K562 (cell line): ENCODE data around the gene ZNF32. TPM values are rescaled to one million over a fixed set of nuclear protein-coding genes. Genes with fewer than 3 reads are reported as not detected.
A peak's percentile ranks its signal among the peaks of the same experiment; 100 is the strongest.

ENCODE experiments used
- ATAC-seq: fragments of 200-7000 bp; cut with Tn5 transposase; 3 replicates; pipeline ENCODE4 v1.9.1; 2020; ENCODE audit warnings: moderate library complexity
- BruUV-seq: library from RNA; stranded (reverse); fragments of 400-500 nt; replicated peaks from 2 replicates; lab custom pipeline; 2021; lab: Mats Ljungman, UMichigan
- CTCF ChIA-PET: fragments of 300-600 bp; formaldehyde crosslinking; extraction: SDS; loops from one replicate; lab custom pipeline; 2021; ENCODE audit warnings: low intra/inter-chr PET ratio; lab: Yijun Ruan, JAX
- POLR2A ChIA-PET: fragments of 300-600, 350-650 bp; sonication (Branson Sonifier 250); formaldehyde crosslinking; extraction: SDS; loops from one replicate; lab custom pipeline; 2021; ENCODE audit warnings: antibody characterized with exemption, inconsistent platforms; lab: Yijun Ruan, JAX
- DNase-seq, 4 experiments: peaks; one replicate each; pipeline versions ENCODE4 v3.0.0 to v3.0.0-alpha.2; 2011 to 2018; ENCODE audit warnings: low spot score in 3 of 4, mixed read lengths in 3 of 4; ENCODE audit errors: extremely low read depth in 1 of 4
- FAIRE-seq: peaks from 2 replicates; lab custom pipeline; 2011; peaks lifted over from hg19 to GRCh38; lab: Jason Lieb, UNC
- H2AFZ ChIP-seq: 2 replicates; pipeline ENCODE4 v1.6.0; 2011; ENCODE audit warnings: low read depth, low read length, control low read depth, inconsistent platforms
- H3K27ac ChIP-seq: fragments of 200-600 bp; 3 replicates; pipeline ENCODE4 v1.8.0; 2011; ENCODE audit warnings: low read depth, mild to moderate bottlenecking, control low read depth, inconsistent platforms, low read length, moderate library complexity, mixed read lengths; ENCODE audit errors: extremely low read depth
- H3K27me3 ChIP-seq, 2 experiments: fragments of 300-600 bp in 1 of 2; 2 replicates in 1 of 2; 3 replicates in 1 of 2; pipeline versions ENCODE4 v1.6.0 to v1.8.0; 2011; ENCODE audit warnings: inconsistent platforms in 2 of 2, low read length in 2 of 2, mild to moderate bottlenecking in 1 of 2, mixed read lengths in 1 of 2, moderate library complexity in 1 of 2; ENCODE audit not compliant: control insufficient read depth in 2 of 2, insufficient read depth in 2 of 2
- H3K36me3 ChIP-seq: fragments of 300-600 bp; 3 replicates; pipeline ENCODE4 v1.8.0; 2011; ENCODE audit warnings: mild to moderate bottlenecking, low read length, inconsistent platforms; ENCODE audit not compliant: control insufficient read depth, insufficient read depth
- H3K4me1 ChIP-seq, 2 experiments: fragments of 200-600 bp in 1 of 2; replicated peaks in 1 of 2; 2 replicates in 1 of 2; 3 replicates in 1 of 2; pipeline versions ENCODE4 v1.5.1 to v1.8.0; 2011; ENCODE audit warnings: inconsistent platforms in 2 of 2, low read length in 2 of 2, mild to moderate bottlenecking in 1 of 2, mixed read lengths in 1 of 2, moderate library complexity in 1 of 2; ENCODE audit not compliant: control insufficient read depth in 2 of 2, insufficient read depth in 2 of 2
- H3K4me2 ChIP-seq: 2 replicates; pipeline ENCODE4 v1.6.1; 2011; ENCODE audit warnings: low read length, control low read depth, inconsistent platforms, mixed read lengths; ENCODE audit not compliant: insufficient read depth
- H3K4me3 ChIP-seq: fragments of 200-600 bp; sonication (generic), shearing (Covaris generic); 2 replicates; pipeline ENCODE4 v1.5.1; 2016; ENCODE audit warnings: control low read depth, inconsistent platforms
- H3K79me2 ChIP-seq: fragments of 200-600 bp; 3 replicates; pipeline ENCODE4 v1.8.0; 2011; ENCODE audit warnings: low read length, inconsistent platforms; ENCODE audit not compliant: control insufficient read depth, insufficient read depth
- H3K9ac ChIP-seq, 2 experiments: 2 replicates each; pipeline versions ENCODE4 v1.6.0 to v1.6.1; 2011; ENCODE audit warnings: low read depth in 2 of 2, low read length in 2 of 2, control low read depth in 1 of 2, inconsistent platforms in 1 of 2, mild to moderate bottlenecking in 1 of 2, mixed read lengths in 1 of 2; ENCODE audit not compliant: insufficient read depth in 1 of 2
- H3K9me1 ChIP-seq: one replicate; pipeline ENCODE4 v1.6.0; 2011; ENCODE audit warnings: inconsistent platforms, mild to moderate bottlenecking, low read length, moderate library complexity; ENCODE audit not compliant: control insufficient read depth, insufficient read depth
- H3K9me3 ChIP-seq: replicated peaks from 2 replicates; pipeline ENCODE4 v1.5.1; 2011; ENCODE audit warnings: low read depth, low read length, inconsistent platforms; ENCODE audit not compliant: control insufficient read depth, insufficient read depth
- H4K20me1 ChIP-seq: replicated peaks from 2 replicates; pipeline ENCODE4 v1.6.1; 2011; ENCODE audit warnings: low read length, inconsistent platforms, mixed read lengths; ENCODE audit not compliant: control insufficient read depth, insufficient read depth
- ELF1 ChIP-seq: fragments of 200-800 bp; sonication (Bioruptor generic); IDR thresholded peaks from 2 replicates; pipeline ENCODE4 v1.6.1; 2016; ENCODE audit warnings: missing genetic modification characterization, missing compliant biosample characterization
- FOXK1 ChIP-seq: sonication (generic); formaldehyde crosslinking; IDR thresholded peaks from 2 replicates; pipeline ENCODE4 v1.8.0; 2022; ENCODE audit warnings: missing genetic modification reagents, mild to moderate bottlenecking, borderline replicate concordance
- HDAC2 ChIP-seq: fragments of 450-650 bp; IDR thresholded peaks from 2 replicates; pipeline ENCODE4 v1.6.1; 2016; ENCODE audit warnings: mild to moderate bottlenecking
- HNRNPLL ChIP-seq: fragments of 200-400 bp; formaldehyde crosslinking; IDR thresholded peaks from 2 replicates; pipeline ENCODE4 v1.6.1; 2017; ENCODE audit warnings: low read length, low read depth, mild to moderate bottlenecking; ENCODE audit not compliant: poor library complexity, severe bottlenecking
- JUND ChIP-seq, 2 experiments: IDR thresholded peaks; 2 replicates in 1 of 2; 3 replicates in 1 of 2; pipeline ENCODE4 v1.6.1; 2011; ENCODE audit warnings: borderline replicate concordance in 2 of 2, low read depth in 2 of 2, low read length in 2 of 2, improper control_type of control experiment in 1 of 2, missing biosample characterization in 1 of 2, missing genetic modification characterization in 1 of 2, missing genetic modification reagents in 1 of 2
- L3MBTL2 ChIP-seq: fragments of 450-650 bp; IDR thresholded peaks from 2 replicates; pipeline ENCODE4 v1.6.1; 2016; ENCODE audit warnings: mild to moderate bottlenecking, moderate library complexity
- NEUROD1 ChIP-seq: fragments of 150-350 bp; IDR thresholded peaks from 2 replicates; pipeline ENCODE4 v1.6.1; 2014; ENCODE audit warnings: borderline replicate concordance, low read length, low read depth; ENCODE audit not compliant: partially characterized antibody
- NR3C1 ChIP-seq: sonication (generic); formaldehyde crosslinking; IDR thresholded peaks from 2 replicates; pipeline ENCODE4 v1.8.1; 2022; ENCODE audit warnings: missing genetic modification reagents
- POLR2A ChIP-seq: fragments of 450-650 bp; conservative IDR thresholded peaks from 2 replicates; pipeline ENCODE4 v1.6.1; 2016
- RNF2 ChIP-seq: sonication (generic); IDR thresholded peaks from 2 replicates; pipeline ENCODE4 v1.6.1; 2016
- THAP7 ChIP-seq: fragments of 250-450 bp; sonication (Bioruptor Pico); IDR thresholded peaks from 2 replicates; pipeline ENCODE4 v1.5.0; 2021
- ZBTB17 ChIP-seq: fragments of 450-650 bp; formaldehyde crosslinking; IDR thresholded peaks from 2 replicates; pipeline ENCODE4 v1.4.0; 2020; ENCODE audit warnings: mild to moderate bottlenecking
- ZNF668 ChIP-seq: fragments of 250-450 bp; sonication (Bioruptor Pico); IDR thresholded peaks from 2 replicates; pipeline ENCODE4 v1.8.0; 2022; ENCODE audit warnings: mild to moderate bottlenecking, inconsistent platforms
- WGBS: fragments of 100-300 bp; shearing (Covaris generic); methylation state at CpG from one replicate; pipeline ENCODE4 v1.1.6; 2016; ENCODE audit warnings: low coverage, mixed read lengths; ENCODE audit not compliant: insufficient coverage; ENCODE audit errors: missing lambda C conversion rate; 5-methylcytosine and 5-hydroxymethylcytosine counted together
- in situ Hi-C: fragments of 300-500 bp; cut with MboI; formaldehyde crosslinking; loops from 4 replicates; pipeline ENCODE4 v1.15.0; 2018; ENCODE audit warnings: inconsistent platforms, mixed read lengths
- intact Hi-C: fragments of 100-400 bp; cut with micrococcal nuclease; formaldehyde crosslinking; loops from 2 replicates; pipeline ENCODE4 v1.14.2; 2022
- polyA plus RNA-seq, 8 experiments: library from polyadenylated mRNA; depleted of rRNA in 4 of 8; stranded (reverse) in 5 of 8; unstranded in 3 of 8; fragments of >200 nt; fragmentation: Nextera tagmentation in 2 of 8; fragmentation: Illumina TruSeq in 1 of 8; extraction: Ambion mirVana in 2 of 8; extraction: Trizol in 1 of 8; gene quantifications; 2 replicates each; pipeline versions ENCODE4 v1.2.1 to v1.2.3, GENCODE V29; 2011 to 2014; ENCODE audit warnings: inconsistent platforms in 1 of 8, missing spikeins in 1 of 8
- total RNA-seq, 7 experiments: library from RNA; depleted of rRNA in 6 of 7; stranded (reverse); fragments of >200 nt in 6 of 7; fragmentation: Illumina TruSeq in 2 of 7; extraction: Trizol in 2 of 7; gene quantifications; 2 replicates each; pipeline versions ENCODE4 v1.2.1 to v1.2.3, GENCODE V29; 2011 to 2021; ENCODE audit warnings: low replicate concordance in 1 of 7
- TF ChIP-seq, protein P1 (sequence below): IDR thresholded peaks from 2 replicates; pipeline ENCODE4 v1.6.1; 2012; ENCODE audit warnings: low read depth, low read length, improper control_type of control experiment, borderline replicate concordance
- TF ChIP-seq, protein P2 (sequence below): sonication (generic); formaldehyde crosslinking; IDR thresholded peaks from 2 replicates; pipeline ENCODE4 v1.8.1; 2023; ENCODE audit warnings: mild to moderate bottlenecking, missing genetic modification reagents

ZNF32 gene
- total and polyA plus RNA-seq, 9 of the 15 experiments (the other 6 are each of a cell fraction or from before 2014, with no cell fraction given): 17.3 to 57.0 (median 26.3) TPM

- TF ChIP-seq, protein P1, sequence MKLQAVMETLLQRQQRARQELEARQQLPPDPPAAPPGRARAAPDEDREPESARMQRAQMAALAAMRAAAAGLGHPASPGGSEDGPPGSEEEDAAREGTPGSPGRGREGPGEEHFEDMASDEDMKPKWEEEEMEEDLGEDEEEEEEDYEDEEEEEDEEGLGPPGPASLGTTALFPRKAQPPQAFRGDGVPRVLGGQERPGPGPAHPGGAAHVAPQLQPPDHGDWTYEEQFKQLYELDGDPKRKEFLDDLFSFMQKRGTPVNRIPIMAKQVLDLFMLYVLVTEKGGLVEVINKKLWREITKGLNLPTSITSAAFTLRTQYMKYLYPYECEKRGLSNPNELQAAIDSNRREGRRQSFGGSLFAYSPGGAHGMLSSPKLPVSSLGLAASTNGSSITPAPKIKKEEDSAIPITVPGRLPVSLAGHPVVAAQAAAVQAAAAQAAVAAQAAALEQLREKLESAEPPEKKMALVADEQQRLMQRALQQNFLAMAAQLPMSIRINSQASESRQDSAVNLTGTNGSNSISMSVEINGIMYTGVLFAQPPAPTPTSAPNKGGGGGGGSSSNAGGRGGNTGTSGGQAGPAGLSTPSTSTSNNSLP: no peak
These were observed 41.5 kb downstream of the ZNF32 start (continued) for GRCh38 chr10:43607199-43607573.

GRCh38 chr10:43606323-43607198, 42.1 kb downstream of the ZNF32 start, which contains the start of gene ZNF485:
Gene ZNF485, plus strand, starts transcription at chr10:43606438. Its CDS starts 613 bp downstream, at chr10:43607051.
- Histone ChIP-seq H3K36me3 (peaks cover 38% of the 10 kb centered on the region), H3K27ac (peak within 1 kb of the TSS; percentile 75), H3K9ac (peak within 1 kb of the TSS; percentile 72 to 94), H4K20me1 (no peaks in the 10 kb centered on the region), H3K9me3 (peaks cover 4% of the 10 kb centered on the region; the same call in 1 of the 2 replicates), H3K4me1 (peaks cover 0 to 12% of the 10 kb centered on the region in 2 experiments; a peak in 3 of 5 replicates), H3K79me2 (peaks cover 12% of the 10 kb centered on the region), H2AFZ (peak within 1 kb of the TSS; percentile 88), H3K9me1 (no peaks in the 10 kb centered on the region), H3K27me3 (peaks cover 4 to 11% of the 10 kb centered on the region in 2 experiments; a peak in 4 of 5 replicates), H3K4me3 (peak within 1 kb of the TSS; percentile 75), H3K4me2 (peak within 1 kb of the TSS; percentile 94)
- ChIA-PET POLR2A (interaction anchor here (1.1 to 3.0 kb wide), 3 partner anchors 9 to 13 kb away, joined by 3 to 12 read pairs (median 4); no protein-coding TSS in a partner anchor), CTCF (interaction anchor here (0.6 kb wide), 1 partner anchor 304 kb away, joined by 3 read pairs; no protein-coding TSS in a partner anchor)
- DNase-seq (peak; percentile 89 to 91 (median 90)), ATAC-seq (peak; percentile 99), FAIRE-seq (peak; percentile 94)
- no TSS peak for BruUV-seq
- in situ Hi-C loops: no loop called here
- intact Hi-C loops: no loop called here
- 2% methylated on average over 50 of the region's 58 CpGs for WGBS
- TF ChIP-seq ZBTB17 (CRISPR knock-in tag): peak; percentile 63; the same call in 1 of the 2 replicates
- TF ChIP-seq RNF2: 0 out of 2 replicates have a peak, but pooled peaks have one; percentile 50
- TF ChIP-seq JUND (IDR thresholded peaks at IDR 0.05; ENCODE audit: borderline replicate concordance, low read depth, low read length): 0 out of 2 replicates have a peak, but pooled peaks have one; percentile 2
- TF ChIP-seq JUND (tag; IDR thresholded peaks at IDR 0.05; ENCODE audit: borderline replicate concordance, low read depth, low read length): no peak; the same call in 2 of the 3 replicates
- TF ChIP-seq, protein P2, sequence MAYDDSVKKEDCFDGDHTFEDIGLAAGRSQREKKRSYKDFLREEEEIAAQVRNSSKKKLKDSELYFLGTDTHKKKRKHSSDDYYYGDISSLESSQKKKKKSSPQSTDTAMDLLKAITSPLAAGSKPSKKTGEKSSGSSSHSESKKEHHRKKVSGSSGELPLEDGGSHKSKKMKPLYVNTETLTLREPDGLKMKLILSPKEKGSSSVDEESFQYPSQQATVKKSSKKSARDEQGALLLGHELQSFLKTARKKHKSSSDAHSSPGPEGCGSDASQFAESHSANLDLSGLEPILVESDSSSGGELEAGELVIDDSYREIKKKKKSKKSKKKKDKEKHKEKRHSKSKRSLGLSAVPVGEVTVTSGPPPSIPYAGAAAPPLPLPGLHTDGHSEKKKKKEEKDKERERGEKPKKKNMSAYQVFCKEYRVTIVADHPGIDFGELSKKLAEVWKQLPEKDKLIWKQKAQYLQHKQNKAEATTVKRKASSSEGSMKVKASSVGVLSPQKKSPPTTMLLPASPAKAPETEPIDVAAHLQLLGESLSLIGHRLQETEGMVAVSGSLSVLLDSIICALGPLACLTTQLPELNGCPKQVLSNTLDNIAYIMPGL (CRISPR knock-in tag): 0 out of 2 replicates have a peak, but pooled peaks have one; percentile 63
- peak; percentile 68 for TF ChIP-seq HNRNPLL
- no peak for TF ChIP-seq THAP7 (CRISPR knock-in tag)
- TF ChIP-seq NR3C1 (CRISPR knock-in tag): peak; percentile 79
- TF ChIP-seq NEUROD1: peak; percentile 31
- TF ChIP-seq FOXK1 (CRISPR knock-in tag): no peak
- TF ChIP-seq L3MBTL2: peak; percentile 92
- TF ChIP-seq ELF1 (tag): peak; percentile 88
- TF ChIP-seq ZNF668 (CRISPR knock-in tag): 0 out of 2 replicates have a peak, but pooled peaks have one; percentile 63
- 0 out of 2 replicates have a peak, but pooled peaks have one; percentile 52 for TF ChIP-seq HDAC2
- TF ChIP-seq POLR2A: peak; percentile 91
